HG02763 (cell line): ENCODE measurements around the gene TLX1.

Experiments used
- ATAC-seq: cut with Tn5 transposase; IDR thresholded peaks from one replicate; pipeline ENCODE4 v1.9.1; 2021; ENCODE audit warnings: mild to moderate bottlenecking, moderate library complexity; ENCODE audit not compliant: unreplicated experiment

TLX1 gene

GRCh38 chr10:101130984-101131961 lies at the start of gene TLX1:
TLX1 (plus strand) TSS chr10:101131300; CDS start chr10:101131542, 242 bp downstream.
- no peak for ATAC-seq

- no peak for ATAC-seq
Measured at GRCh38 chr10:101085846-101086245, 45.3 kb upstream of the TLX1 start.

GRCh38 chr10:101087376-101087775 lies 43.7 kb upstream of the TLX1 start:
- ATAC-seq: no peak

- no peak for ATAC-seq
Measured at GRCh38 chr10:101087965-101088364, 43.1 kb upstream of the TLX1 start.

GRCh38 chr10:101089520-101090299 lies 41.4 kb upstream of the TLX1 start:
- ATAC-seq: no peak

- no peak for ATAC-seq
Measured at GRCh38 chr10:101090597-101090996, 40.5 kb upstream of the TLX1 start.

GRCh38 chr10:101091546-101092290 lies 39.4 kb upstream of the TLX1 start:
- no peak for ATAC-seq

GRCh38 chr10:101092881-101093354 lies 38.2 kb upstream of the TLX1 start:
- no peak for ATAC-seq

- no peak for ATAC-seq
Measured at GRCh38 chr10:101094121-101094879, 36.8 kb upstream of the TLX1 start.

GRCh38 chr10:101095004-101095403 lies 36.1 kb upstream of the TLX1 start:
- no peak for ATAC-seq

- peak; percentile 44 for ATAC-seq
Measured at GRCh38 chr10:101095550-101096213, 35.4 kb upstream of the TLX1 start.

GRCh38 chr10:101096378-101096777 lies 34.7 kb upstream of the TLX1 start:
- ATAC-seq: no peak

GRCh38 chr10:101097881-101098280 lies 33.2 kb upstream of the TLX1 start:
- ATAC-seq: no peak

GRCh38 chr10:101099901-101100300 lies 31.2 kb upstream of the TLX1 start:
- no peak for ATAC-seq

- no peak for ATAC-seq
Measured at GRCh38 chr10:101101372-101101881, 29.7 kb upstream of the TLX1 start.

- no peak for ATAC-seq
Measured at GRCh38 chr10:101103430-101103829, 27.7 kb upstream of the TLX1 start.

- no peak for ATAC-seq
Measured at GRCh38 chr10:101106351-101106750, 24.7 kb upstream of the TLX1 start.

GRCh38 chr10:101107771-101108170 lies 23.3 kb upstream of the TLX1 start:
- ATAC-seq: no peak

- no peak for ATAC-seq
Measured at GRCh38 chr10:101110856-101111523, 20.1 kb upstream of the TLX1 start.
